Right kidney (tissue), 9 donors: ENCODE results near the gene ASB6.

Experiments used
- DNase-seq: peaks from one replicate; pipeline ENCODE4 v3.0.0-alpha.2; 2016
- long read RNA-seq, 8 donors: transcript quantifications; one replicate each; lab custom pipeline, GENCODE V29; 2026

Gene ASB6, protein sequence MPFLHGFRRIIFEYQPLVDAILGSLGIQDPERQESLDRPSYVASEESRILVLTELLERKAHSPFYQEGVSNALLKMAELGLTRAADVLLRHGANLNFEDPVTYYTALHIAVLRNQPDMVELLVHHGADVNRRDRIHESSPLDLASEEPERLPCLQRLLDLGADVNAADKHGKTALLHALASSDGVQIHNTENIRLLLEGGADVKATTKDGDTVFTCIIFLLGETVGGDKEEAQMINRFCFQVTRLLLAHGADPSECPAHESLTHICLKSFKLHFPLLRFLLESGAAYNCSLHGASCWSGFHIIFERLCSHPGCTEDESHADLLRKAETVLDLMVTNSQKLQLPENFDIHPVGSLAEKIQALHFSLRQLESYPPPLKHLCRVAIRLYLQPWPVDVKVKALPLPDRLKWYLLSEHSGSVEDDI
- long read RNA-seq, donor 1, transcript ASB6-201 (6 exons, 2,330 nt) = major isoform, 9 of 9 reads
- long read RNA-seq, donor 1, partial matches to known transcripts = 0 of 9 reads
- long read RNA-seq, donor 1, other reads (novel, unspliced or antisense) = 0 of 9 reads
- long read RNA-seq, donor 2, partial matches to known transcripts = 0 of 4 reads
- long read RNA-seq, donor 2, other reads (novel, unspliced or antisense) = 0 of 4 reads
- long read RNA-seq, donor 3, partial matches to known transcripts = 0 of 4 reads
- long read RNA-seq, donor 3, other reads (novel, unspliced or antisense) = 0 of 4 reads
- long read RNA-seq, donor 4, partial matches to known transcripts = 0 of 4 reads
- long read RNA-seq, donor 4, other reads (novel, unspliced or antisense) = 0 of 4 reads
- long read RNA-seq, donor 5, transcript ASB6-201 (6 exons, 2,330 nt) = major isoform, 8 of 8 reads
- long read RNA-seq, donor 5, partial matches to known transcripts = 0 of 8 reads
- long read RNA-seq, donor 5, other reads (novel, unspliced or antisense) = 0 of 8 reads
- long read RNA-seq, donor 6, transcript ASB6-201 (6 exons, 2,330 nt) = major isoform, 7 of 7 reads
- long read RNA-seq, donor 6, partial matches to known transcripts = 0 of 7 reads
- long read RNA-seq, donor 6, other reads (novel, unspliced or antisense) = 0 of 7 reads
- long read RNA-seq, donor 7, transcript ASB6-201 (6 exons, 2,330 nt) = major isoform, 6 of 53 reads
- long read RNA-seq, donor 7, partial matches to known transcripts = 37 of 53 reads
- long read RNA-seq, donor 7, other reads (novel, unspliced or antisense) = 10 of 53 reads
- long read RNA-seq, donor 8, transcript ASB6-201 (6 exons, 2,330 nt) = major isoform, 6 of 46 reads
- long read RNA-seq, donor 8, partial matches to known transcripts = 40 of 46 reads
- long read RNA-seq, donor 8, other reads (novel, unspliced or antisense) = 0 of 46 reads

DNA sequence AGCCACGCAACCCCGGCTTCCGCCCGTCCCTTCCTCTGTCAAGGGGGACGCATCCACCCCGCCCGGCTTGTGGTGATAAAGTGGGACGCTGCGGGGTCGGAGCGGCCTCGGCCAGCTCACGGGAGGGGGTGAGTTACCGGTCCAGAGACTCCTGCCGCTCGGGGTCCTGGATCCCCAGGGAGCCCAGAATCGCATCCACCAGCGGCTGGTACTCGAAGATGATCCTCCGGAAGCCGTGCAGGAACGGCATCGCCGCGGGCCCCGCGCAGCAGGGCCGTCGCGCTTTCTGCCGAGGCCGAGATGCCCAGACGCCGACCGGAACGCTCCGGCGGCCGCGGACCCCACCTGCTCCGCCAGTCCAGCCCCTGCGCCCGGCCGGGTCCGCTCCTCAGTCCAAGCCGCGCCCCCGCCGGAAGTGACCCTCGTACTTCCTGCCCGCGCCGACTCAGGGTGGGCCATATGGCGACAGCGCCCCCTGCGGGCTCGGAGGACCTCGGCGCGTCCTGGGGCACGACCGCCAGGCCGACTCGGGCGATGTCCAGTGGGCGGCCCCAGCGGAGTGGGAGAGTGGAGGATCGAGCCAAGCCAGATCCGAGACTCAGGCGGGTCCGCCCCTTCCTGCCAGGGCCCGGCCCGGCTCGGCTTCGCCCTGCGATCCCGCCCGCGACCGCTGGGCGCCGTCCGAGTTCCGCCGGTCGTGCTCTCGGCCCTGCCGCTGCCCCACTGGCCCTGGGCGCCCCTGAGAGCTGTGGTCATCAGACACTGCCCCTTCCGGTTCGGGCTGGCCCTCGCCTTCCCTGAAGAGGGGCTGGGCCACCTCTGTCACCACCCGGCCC, at the start of gene ASB6:
TSS of gene ASB6 (minus strand) at position 402 of the 836 bp plus-strand sequence. CDS start at position 250, 152 bp downstream.
- DNase-seq = peak; percentile 97

DNA sequence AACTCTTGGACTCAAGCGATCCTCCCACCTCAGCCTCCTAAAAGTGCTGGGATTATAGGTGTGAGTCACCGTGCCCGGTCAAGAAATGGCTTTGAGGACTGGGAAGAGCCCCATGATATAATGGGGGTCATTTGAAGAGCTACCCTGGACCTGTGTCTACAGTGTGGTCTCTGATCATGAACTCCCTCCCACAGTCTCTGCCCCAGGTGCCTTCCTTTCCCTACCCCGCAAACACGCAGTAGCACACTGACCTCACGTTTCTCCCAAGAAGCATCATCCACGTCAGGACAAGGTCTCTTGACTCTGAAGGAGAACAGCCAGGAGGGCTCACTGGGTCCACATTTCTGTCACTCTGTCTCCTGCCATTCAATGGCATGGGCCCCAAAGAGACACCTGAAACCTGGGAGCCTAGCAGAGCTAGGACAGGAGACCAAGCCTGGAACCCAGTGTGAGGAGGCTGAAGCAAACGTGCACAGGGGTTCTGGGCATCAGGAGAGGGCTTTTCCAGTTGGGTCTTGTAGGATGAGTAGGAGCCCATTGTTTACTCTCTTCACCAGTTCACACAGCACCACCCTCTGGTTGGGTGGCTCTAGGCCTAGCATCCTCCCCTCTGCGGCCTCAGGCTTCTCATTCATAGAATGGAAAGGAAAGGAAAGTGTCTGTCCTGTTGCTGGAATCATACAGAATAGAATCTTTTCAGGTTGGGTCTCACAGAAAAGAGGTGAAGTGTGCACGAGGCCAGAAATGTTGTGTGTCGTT, 46.5 kb upstream of the ASB6 start:
- no peak for DNase-seq

DNA sequence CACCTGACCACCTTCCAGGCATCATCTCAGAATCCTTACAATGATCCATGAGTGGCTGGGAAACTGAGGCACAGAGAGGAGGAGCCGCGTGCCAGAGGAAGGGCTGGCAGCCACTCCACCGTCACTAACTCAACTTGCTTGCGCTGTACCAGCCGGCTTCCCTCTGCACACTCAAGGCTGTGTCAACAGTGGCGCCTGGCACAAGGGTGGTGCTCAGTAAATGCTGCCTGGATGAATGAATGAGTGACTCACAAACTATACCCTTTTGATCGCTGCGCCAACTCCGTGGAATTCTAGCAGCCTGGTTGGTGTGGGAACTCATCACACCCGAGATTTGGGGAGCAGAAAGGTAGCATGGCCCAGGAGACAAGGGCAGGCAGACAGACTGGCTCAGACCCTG, 45.4 kb upstream of the ASB6 start:
- DNase-seq = no peak

DNA sequence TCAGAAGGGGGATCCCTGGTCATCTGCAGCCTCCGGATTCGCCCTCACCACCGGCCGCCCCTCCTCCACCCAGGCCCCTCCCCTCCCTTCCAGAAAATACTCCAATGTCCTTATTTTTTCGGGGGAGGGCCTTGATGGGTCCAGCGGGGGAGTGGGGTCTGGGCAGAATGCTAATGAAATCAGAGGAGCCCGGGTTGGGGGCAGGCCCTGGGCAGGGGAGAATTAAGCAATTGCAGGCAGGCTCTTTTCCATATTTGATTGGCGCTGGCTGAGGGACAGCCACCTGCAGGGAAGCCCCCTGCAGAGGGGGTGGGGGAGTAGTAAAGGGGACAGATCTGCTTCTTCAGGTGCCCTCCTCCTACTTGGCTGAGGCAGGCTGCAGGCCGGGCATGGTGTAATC, 44.8 kb upstream of the ASB6 start:
- no peak for DNase-seq

DNA sequence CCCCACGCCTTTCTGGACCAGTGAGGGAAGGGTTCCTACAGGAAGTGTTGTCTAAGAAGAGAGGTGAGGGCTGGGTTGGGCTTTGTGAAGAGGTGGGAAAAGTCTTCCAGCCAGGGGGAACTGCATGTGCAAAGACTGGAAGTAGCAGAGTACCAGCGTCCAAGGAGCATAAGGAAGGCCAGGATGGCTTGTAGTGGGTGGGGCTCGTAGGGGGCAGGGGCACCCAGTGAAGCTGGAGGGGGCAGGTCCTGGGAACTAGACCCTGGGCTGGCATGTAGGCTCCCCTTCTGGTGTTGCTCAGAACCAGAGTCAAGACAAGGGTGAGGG, 43.9 kb upstream of the ASB6 start:
- DNase-seq = no peak

DNA sequence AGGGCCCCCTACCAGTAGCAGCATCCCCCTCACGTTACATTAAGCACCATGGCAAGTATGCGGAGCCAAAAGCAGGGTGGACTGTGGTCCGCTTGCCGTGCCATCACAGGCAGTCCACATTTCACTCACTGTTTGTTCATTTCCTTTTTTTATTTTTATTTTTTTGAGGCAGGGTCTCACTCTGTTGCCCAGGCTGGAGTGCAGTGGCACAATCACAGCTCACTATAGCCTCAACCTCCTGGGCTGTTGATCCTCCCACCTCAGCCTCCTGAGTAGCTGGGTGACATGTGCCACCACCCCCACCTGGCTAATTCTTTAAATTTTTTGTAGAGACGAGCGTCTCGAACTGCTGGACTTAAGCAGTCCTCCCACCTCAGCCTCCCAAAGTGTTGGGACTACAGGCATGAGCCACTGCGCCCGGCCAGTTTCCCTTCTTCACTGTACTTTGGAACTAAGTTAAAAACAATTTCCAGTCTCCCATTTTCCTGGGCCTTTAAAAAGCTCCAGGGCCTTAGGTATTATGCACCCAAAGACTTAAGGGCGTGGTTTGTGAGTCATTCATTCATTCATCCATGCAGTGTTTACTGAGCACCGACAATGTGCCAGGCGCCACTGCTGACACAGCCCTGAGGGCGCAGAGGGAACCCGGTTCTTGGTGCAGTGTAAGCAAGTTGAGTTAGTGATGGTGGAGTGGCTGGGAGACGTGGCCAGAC, 43.4 kb upstream of the ASB6 start:
- no peak for DNase-seq

DNA sequence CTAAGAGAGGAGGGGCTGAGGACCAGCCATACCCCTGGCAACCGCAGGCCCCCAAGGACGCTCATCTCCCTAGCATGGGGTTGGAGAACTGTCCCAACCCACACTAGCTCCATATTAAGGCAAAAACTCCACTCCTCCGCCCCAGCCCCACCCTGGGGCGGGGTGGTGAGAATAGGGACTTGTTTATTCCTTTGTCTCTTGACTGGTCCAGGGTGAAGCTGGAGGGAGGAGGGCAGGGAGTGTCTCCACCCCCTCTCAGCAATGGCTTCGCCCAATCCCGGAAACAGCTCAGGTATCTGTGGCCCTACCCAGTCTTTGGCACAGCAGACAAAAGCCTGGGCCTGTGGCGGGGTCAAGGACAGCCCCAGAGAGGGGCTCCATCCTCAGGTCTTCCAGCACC, 40.4 kb upstream of the ASB6 start:
- DNase-seq = no peak

DNA sequence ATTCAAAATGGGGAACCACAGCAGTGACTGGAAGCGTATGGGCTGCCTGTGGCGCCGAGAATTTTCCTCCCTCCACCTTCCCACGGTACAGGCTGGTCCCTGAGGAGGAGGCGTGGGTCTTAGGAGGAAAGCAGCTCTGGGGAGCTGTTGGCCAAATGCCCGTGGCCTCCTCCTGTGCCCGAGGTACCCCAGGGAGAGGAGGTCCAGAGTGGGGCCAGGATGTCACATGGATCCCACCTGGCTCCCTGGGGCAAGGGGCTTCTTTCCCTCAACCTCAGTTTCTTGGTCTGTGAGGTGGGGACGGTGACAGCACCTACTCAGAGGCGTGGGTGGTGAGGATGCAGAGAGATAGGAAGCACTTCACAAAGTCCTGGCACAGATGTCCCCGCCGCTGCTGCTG, 40.0 kb upstream of the ASB6 start:
- DNase-seq = no peak

DNA sequence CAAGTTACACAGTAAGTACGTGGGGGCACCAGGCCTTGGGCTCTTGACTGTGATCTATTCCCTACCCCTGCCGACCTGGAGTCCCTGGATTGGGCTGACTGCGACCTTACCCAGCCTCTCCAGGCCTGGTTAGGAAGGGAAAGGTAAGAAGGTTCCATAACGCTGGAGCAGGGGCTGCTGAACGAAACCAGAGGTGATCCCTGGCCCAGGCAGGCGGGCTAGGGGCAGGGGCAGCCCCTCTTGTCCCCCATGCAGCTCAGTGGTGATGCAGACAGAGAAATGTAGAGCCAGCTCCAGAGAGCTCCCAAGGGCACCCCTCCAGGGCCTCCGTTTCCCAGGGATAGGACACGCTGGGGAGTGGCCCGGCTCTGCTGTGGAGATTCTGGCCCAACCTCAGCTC, 37.6 kb upstream of the ASB6 start:
- DNase-seq = no peak

DNA sequence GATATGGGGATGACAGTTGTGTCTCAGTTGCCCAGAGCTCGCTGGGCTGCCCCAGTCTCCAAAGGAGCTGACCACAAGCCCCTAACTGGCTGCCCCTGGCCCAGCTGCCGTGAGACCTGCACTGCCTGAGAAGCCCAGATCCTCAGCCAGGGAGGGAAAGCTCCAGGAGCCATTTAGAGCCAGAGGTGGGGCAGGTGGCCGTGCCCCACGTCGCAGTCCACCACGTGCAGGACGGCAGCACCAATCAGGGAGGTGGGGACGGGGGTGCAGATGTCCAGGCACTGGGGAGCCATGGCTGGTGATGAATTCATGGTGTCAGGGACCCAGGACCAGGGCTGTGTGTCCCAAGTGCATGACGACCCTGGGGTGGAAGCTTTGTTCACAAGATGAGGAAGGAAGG, 36.9 kb upstream of the ASB6 start:
- DNase-seq = no peak

DNA sequence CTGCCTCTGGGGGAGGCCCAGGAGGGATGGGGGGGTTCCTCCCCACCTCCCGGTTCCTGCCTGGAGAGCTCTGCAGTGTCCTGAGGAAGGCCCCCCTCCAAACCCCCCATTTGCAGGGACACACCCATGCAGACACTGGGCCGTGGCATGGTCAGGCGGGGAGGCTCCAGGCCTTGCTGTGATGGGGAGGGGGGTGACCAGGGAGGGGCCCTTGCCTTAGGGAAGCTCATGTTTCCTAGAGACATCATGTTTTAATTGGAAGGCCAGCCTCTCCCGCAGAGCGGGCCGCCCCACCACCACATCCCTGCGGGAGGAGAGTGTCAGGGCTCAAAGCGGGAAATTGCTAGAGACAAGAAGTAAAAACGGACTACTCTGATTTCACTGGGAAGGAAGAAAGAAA, 35.5 kb upstream of the ASB6 start:
- no peak for DNase-seq

DNA sequence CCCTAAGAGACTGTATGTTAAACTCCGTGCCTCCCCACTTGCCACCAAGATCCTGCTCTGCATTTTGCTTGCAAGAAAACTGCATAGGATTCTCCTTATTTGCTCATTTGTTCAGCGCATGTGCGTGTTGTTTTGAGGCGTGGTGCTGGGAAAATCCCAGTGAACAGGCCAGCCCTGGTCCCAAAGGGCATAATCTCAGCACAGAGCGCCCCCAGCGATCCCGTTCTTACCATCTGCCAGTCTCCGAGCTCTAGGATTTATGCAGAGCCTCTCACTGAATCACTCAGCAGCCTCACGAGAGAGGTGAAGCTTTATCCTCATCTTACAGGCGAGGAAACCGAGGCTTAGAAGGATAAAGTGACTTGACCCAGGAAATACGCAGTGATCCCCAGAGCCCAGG, 35.0 kb upstream of the ASB6 start:
- no peak for DNase-seq

DNA sequence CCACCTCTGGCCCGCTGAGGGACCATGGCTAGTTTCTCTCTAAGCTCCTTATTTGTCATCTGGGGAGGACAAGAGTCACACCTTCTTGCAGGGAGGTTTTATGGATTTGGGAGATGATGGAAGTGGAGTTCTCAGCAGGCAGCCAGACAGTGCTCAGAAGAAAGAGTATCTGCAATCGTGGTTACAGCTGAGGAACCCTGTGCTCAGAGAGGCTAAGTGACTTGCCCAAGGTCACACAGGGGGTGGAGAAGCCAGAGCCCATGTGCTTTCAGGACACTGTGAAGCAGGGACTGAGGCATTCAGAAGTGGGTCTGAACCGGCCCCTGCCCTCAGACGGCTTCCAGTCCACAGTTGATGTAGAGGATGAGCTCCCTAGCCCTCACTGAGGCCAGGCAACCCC, 34.3 kb upstream of the ASB6 start:
- DNase-seq = no peak

DNA sequence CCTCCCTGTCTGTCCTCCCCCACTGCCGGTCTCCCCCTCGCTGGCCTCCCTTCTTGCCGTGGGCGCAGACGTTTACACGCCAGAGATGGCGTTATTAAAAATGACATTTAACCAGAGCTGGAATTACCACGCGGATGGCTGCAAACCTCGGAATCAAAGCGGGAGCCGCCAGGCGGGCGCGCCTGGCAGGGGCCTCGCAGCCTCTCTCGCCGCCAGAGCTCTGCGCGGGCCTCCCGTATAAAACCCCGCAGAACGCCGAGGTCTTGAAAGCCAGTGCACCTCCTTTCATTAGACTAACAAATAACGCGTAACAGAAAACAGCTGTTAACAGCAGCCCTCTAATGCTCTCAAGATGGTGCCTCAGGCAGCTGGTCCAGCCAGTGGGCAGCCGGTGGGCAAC, 33.7 kb upstream of the ASB6 start:
- no peak for DNase-seq

DNA sequence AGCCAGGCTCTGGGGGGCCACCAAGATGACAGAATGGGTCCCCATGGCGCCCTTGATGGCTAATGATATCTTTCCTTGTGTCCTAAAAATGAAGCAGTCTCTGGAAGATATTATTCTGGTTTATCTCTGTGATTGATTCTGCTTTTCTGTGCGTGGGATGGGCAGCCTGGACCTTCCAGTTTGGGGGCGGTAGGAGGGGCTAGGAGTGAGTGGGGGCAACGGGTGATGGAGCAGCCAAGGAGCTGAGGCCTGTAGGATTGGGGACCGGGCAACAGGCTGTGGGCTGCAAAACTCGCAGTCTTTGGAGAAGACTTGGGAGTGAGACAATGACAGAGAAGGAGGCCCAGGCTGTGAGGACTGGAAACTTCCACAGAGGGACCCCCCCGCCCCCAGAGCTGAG, 32.3 kb upstream of the ASB6 start:
- no peak for DNase-seq

DNA sequence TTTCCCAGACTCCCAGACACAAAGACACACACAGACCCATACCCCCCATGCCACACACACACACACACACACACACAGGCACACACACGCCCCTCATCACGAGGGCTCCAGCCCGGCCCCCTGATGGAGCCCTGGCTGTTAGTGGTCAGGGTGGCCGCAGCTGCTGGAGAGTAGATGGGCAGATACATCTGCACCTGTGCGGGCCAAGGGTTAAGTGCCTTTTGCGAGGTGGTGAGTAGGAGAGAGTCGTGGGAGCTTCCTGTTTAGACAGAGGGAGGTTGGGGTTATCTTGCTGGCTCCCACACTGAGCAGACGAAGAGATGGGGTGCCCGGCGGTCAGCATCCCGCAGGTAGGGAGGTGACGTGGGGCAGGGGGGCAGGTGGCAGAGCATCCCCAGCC, 31.7 kb upstream of the ASB6 start:
- DNase-seq = no peak

DNA sequence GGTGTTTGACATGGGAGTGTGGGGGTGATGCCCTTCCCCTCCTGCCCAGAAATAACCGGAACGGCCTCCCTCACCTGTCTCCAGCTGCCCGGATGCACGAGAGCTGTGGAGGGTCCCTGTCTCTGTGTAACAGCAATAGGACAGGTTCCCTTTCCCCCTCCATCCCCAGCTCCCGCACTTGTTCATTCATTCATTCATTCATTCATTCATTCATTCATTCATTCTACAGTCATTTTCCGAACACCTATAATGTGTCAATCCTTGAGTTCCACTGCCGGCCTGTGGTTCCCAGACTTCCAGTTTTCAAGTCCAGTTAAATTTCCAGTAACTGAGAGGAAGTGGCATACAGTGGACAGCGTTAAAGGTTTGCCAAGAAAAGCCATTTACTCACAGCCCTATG, 30.8 kb upstream of the ASB6 start:
- no peak for DNase-seq

DNA sequence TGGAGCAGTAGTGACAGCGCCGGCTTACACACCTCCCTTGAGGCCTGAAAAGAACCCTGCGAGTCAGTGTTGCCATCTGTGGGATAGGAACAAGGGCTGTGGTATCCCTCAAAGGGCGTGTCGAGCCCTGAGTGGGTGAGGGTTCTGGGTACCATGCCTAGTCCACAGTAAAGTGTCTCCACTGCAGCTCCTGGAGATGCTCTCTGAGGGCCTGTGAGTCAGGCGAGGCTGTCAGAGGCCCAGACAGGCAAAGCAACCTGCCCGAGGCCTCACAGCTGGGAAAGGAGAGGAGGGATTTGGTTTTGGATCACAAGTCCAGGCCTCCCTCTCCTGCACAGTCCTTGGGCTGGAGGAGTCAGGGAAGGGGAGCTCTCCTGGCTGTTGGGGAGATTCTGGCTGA, 29.6 kb upstream of the ASB6 start:
- DNase-seq = no peak

DNA sequence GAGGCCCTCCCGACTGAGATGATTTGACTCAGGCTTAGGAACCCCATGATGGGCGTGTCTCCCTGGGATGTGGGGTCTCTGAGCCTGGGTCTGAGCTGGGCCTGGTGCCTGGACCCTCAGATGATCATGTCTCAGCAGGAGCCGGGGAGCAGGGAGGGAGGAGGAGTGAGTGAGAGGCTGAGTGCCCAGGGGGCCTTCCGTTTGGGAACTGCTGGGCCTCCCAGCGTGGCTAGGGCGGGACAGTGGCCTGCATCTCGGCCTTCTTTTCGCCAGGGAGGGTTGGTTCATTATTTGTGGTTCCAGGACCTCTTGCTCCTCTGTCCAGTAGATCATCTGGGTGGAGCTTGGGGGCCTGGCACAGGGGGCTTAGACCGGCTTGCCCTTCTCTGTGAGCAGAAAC, 29.1 kb upstream of the ASB6 start:
- no peak for DNase-seq

DNA sequence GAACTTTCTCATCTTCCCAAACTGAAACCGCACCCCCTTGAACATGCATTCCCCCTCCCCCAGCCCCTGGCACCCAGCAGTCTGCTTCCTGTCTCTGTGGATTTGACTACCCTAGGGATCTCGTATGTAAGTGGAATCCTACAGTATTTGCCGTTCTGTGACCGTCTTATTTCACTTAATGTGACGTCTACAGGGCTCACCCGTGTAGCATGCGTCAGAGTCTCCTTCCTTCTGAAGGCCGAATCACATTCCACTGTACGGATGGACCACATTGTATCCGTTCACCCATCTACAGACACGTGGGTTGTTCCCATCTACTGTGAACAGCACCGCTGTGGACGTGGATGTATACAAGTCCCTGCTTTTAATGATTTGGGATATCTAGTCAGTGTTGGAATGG, 28.0 kb upstream of the ASB6 start:
- DNase-seq = no peak
